Endothelial cell (in vitro differentiated cells): ENCODE results near the gene FOXP4. TPM values are rescaled to one million over a fixed set of nuclear protein-coding genes. Genes with fewer than 3 reads are reported as not detected.

Experiments
- DNase-seq: peaks from one replicate; pipeline ENCODE4 v3.0.0; 2021; ENCODE audit warnings: low spot score
- H3K27ac Mint-ChIP-seq: one replicate; pipeline ENCODE4 v1.8.0; 2021; ENCODE audit warnings: mixed read lengths, inconsistent platforms; ENCODE audit not compliant: unreplicated experiment
- H3K27me3 Mint-ChIP-seq: one replicate; pipeline ENCODE4 v1.8.0; 2021; ENCODE audit warnings: mild to moderate bottlenecking, moderate library complexity, mixed read lengths, inconsistent platforms; ENCODE audit not compliant: unreplicated experiment
- H3K36me3 Mint-ChIP-seq: one replicate; pipeline ENCODE4 v1.8.0; 2021; ENCODE audit warnings: mild to moderate bottlenecking, low read depth, mixed read lengths, inconsistent platforms; ENCODE audit not compliant: unreplicated experiment
- H3K4me1 Mint-ChIP-seq: one replicate; pipeline ENCODE4 v1.8.0; 2021; ENCODE audit warnings: mild to moderate bottlenecking, mixed read lengths, inconsistent platforms; ENCODE audit not compliant: unreplicated experiment
- H3K4me3 Mint-ChIP-seq: one replicate; pipeline ENCODE4 v1.8.0; 2021; ENCODE audit warnings: mild to moderate bottlenecking, mixed read lengths, inconsistent platforms; ENCODE audit not compliant: unreplicated experiment
- H3K9me3 Mint-ChIP-seq: one replicate; pipeline ENCODE4 v1.8.0; 2021; ENCODE audit warnings: mixed read lengths, inconsistent platforms; ENCODE audit not compliant: unreplicated experiment
- CTCF ChIP-seq: fragments of 200-600 bp; sonication (generic); IDR thresholded peaks from one replicate; pipeline ENCODE4 v1.5.0; 2021; ENCODE audit warnings: antibody characterized with exemption; ENCODE audit not compliant: unreplicated experiment
- total RNA-seq: library from RNA; stranded (reverse); fragmentation: NEBNext Ultra II Directional; extraction: Animal tissue kit (Norgen Biotek cat#: 25700); gene quantifications from one replicate; pipeline ENCODE4 v1.2.1, GENCODE V29; 2021; ENCODE audit not compliant: unreplicated experiment

FOXP4 gene
- total RNA-seq, 1 donor from 2014 or later = 32.5 TPM

DNA sequence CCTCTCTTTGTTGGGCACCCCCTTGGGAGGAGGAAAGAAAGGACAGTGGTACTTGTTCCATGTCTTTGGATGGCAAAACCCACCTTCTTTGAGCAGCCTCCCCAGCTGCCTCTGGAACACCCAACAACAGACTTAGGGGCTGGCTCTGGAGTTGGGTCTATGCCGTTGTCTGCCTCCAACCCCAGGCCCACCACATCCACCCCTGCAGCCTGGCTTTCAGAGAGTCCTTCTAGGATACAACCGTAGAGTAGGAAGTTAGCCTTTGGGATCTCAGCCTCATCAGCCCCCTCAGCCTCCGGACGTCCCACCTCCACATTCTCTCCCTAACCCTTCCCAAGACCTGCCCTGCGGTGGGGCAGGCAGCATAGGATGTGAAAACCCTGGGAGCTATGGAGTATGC, 36.4 kb downstream of the FOXP4 start:
- DNase-seq = no peak
- Mint-ChIP-seq H3K36me3 (peaks cover 8% of the 10 kb centered on the region), H3K4me3 (no peak overlapping the region), H3K27me3 (peaks cover 13% of the 10 kb centered on the region), H3K9me3 (no peaks in the 10 kb centered on the region), H3K4me1 (peaks cover 54% of the 10 kb centered on the region), H3K27ac (no peak overlapping the region)
- no peak for TF ChIP-seq CTCF

DNA sequence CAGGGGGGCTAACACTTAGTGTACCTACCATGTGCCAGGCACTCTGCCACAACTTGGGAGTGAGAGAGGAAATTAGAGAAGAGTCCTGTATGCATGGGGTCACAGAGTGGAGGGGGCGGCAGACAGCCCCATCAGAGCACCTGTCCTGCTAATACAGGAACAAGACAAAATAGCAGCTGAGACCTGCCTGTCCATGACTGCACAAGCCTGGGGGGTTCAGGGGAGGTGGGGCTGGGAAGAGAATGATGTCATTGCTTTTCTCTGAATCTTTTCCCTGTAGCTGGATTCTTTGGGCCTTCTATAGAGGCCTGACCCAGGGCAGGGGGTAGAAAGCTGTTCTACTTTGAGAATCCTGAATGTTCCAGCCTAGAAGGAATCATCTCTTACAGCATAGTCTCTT, 37.4 kb downstream of the FOXP4 start:
- no peak for TF ChIP-seq CTCF
- Mint-ChIP-seq H3K27ac (no peak overlapping the region), H3K4me1 (peaks cover 45% of the 10 kb centered on the region), H3K27me3 (peaks cover 10% of the 10 kb centered on the region), H3K4me3 (no peak overlapping the region), H3K9me3 (no peaks in the 10 kb centered on the region), H3K36me3 (peaks cover 11% of the 10 kb centered on the region)
- DNase-seq = no peak

- no peaks in the 10 kb centered on the region for H3K9me3 Mint-ChIP-seq
- H3K36me3 Mint-ChIP-seq = peaks cover 11% of the 10 kb centered on the region
- TF ChIP-seq CTCF = no peak
- no peak overlapping the region for H3K4me3 Mint-ChIP-seq
- H3K27me3 Mint-ChIP-seq = peaks cover 8% of the 10 kb centered on the region
- peaks cover 39% of the 10 kb centered on the region for H3K4me1 Mint-ChIP-seq
- no peak for DNase-seq
- H3K27ac Mint-ChIP-seq = no peak overlapping the region
These were observed 38.0 kb downstream of the FOXP4 start for GRCh38 chr6:41584205-41584604.

GRCh38 chr6:41584668-41585205, 38.6 kb downstream of the FOXP4 start:
- no peak for TF ChIP-seq CTCF
- H3K27me3 Mint-ChIP-seq = peaks cover 8% of the 10 kb centered on the region
- H3K27ac Mint-ChIP-seq = no peak overlapping the region
- no peak for DNase-seq
- no peaks in the 10 kb centered on the region for H3K9me3 Mint-ChIP-seq
- peaks cover 33% of the 10 kb centered on the region for H3K4me1 Mint-ChIP-seq
- H3K36me3 Mint-ChIP-seq = peaks cover 9% of the 10 kb centered on the region
- no peak overlapping the region for H3K4me3 Mint-ChIP-seq

- Mint-ChIP-seq H3K27ac (no peak overlapping the region), H3K36me3 (peaks cover 12% of the 10 kb centered on the region), H3K27me3 (peaks cover 9% of the 10 kb centered on the region), H3K4me1 (peaks cover 28% of the 10 kb centered on the region), H3K4me3 (peak overlapping the region; percentile 56), H3K9me3 (no peaks in the 10 kb centered on the region)
- no peak for TF ChIP-seq CTCF
- DNase-seq = no peak
These were observed 39.4 kb downstream of the FOXP4 start for GRCh38 chr6:41585605-41586004.
